G401 (cell line): Measurements from ENCODE around the gene NAB2. TPM values are rescaled to one million over a fixed set of nuclear protein-coding genes. Genes with fewer than 3 reads are reported as not detected.
"Not testable (repeated sequence)": the region's sequence is repeated elsewhere in the genome, so short reads cannot be mapped to it uniquely, and the experiment has no call there.

Experiments used
- DNase-seq: peaks from one replicate; pipeline ENCODE4 v3.0.0-alpha.2; 2015; ENCODE audit warnings: low spot score
- in situ Hi-C: cut with HindIII; loops from 2 replicates; pipeline ENCODE4 v1.10.0; 2016; ENCODE audit warnings: low sequenced_read_pairs, mixed read lengths
- total RNA-seq: library from RNA; depleted of rRNA; stranded (reverse); fragments of >200 nt; shearing (Covaris generic); gene quantifications from 2 replicates; pipeline ENCODE4 v1.2.3, GENCODE V29; 2014; rRNA removed

The NAB2 gene, protein sequence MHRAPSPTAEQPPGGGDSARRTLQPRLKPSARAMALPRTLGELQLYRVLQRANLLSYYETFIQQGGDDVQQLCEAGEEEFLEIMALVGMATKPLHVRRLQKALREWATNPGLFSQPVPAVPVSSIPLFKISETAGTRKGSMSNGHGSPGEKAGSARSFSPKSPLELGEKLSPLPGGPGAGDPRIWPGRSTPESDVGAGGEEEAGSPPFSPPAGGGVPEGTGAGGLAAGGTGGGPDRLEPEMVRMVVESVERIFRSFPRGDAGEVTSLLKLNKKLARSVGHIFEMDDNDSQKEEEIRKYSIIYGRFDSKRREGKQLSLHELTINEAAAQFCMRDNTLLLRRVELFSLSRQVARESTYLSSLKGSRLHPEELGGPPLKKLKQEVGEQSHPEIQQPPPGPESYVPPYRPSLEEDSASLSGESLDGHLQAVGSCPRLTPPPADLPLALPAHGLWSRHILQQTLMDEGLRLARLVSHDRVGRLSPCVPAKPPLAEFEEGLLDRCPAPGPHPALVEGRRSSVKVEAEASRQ
- total RNA-seq, result 44.2 TPM in 2 replicates

GRCh38 chr12:57088354-57089270 lies at the start of gene NAB2:
TSS of gene NAB2 (plus strand) at chr12:57089114. CDS start at chr12:57089272, 158 bp downstream.
- in situ Hi-C loops, result no loop called here

GRCh38 chr12:57040211-57040610 lies 48.7 kb upstream of the NAB2 start:
- in situ Hi-C loops, result no loop called here
- no peak for DNase-seq

More at GRCh38 chr12:57088354-57089270, at the start of gene NAB2:
- DNase-seq, result peak; percentile 96

DNA sequence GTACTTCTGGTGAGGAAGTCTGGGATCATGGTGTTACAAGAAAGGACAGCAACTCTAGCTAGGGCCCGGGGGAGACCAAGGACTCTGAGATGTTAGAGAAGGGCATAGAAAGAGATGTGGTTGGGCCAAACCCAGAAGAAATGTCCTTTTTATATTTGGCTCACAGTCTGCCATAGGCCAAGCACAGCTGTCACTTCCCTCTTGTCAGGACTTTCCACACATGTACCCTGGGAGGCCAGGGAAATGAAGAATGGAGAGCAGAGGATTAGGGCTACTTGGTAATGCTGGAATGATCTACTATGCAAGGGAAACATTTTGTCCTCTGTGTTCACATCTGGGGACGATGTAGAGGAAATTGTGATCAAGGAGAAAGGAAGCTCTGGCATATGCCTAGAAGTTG lies 48.2 kb upstream of the NAB2 start:
- no peak for DNase-seq
- in situ Hi-C loops, result no loop called here

DNA sequence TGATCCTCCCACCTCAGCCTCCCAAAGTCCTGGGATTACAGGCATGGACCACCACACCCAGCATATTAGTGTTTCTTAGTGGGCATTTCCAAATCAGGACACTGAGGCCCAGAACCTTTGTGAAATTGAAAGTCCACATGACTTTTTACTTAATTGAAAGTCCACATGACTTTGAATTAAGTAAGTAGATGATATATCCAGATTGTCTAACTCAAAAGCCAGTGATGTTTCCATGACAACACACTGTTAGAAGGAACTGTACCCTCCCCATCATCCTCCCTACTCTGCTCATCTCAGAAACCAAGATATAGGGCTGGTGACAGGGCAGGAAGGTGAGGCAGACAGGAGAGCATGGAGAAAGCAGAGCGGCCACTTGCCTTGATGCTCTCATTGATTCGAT lies 46.2 kb upstream of the NAB2 start:
- in situ Hi-C loops, result no loop called here
- no peak for DNase-seq

DNA sequence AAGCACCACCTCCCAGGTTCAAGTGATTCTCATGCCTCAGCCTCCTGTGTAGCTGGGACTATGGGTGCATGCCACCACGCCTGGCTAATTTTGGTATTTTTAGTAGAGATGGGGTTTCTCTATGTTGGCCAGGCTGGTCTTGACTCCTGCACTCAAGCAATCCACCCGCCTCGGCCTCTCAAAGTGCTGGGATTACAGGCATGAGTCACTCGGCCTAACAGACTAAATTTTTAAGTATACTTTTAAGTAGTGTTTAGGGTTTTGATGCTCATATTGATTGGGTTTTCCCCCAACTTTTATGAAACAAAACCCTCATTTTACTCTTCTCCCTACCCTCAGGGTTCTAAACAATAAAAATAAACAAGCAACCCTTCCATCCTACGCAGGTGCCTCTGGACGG lies 44.4 kb upstream of the NAB2 start:
- in situ Hi-C loops, result no loop called here
- DNase-seq, result no peak

DNA sequence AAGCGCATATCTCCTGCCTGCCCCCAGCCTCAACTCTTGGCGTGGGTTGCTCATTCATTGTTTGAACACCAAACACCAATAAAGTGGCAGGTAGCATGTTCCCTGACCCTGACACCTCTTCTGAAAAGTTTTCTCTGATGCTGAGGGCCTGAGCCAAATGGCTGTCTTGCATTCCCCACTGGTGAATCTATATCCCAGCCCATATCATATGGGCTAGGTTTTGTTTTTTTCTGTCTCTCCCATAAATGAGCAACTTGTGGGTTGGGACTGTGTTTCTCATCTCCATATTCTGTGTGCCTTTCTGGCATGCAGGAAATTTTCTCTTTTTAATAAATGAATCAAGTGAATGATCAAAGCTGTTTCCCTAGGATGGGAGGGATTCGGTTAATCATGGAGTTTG lies 44.0 kb upstream of the NAB2 start:
- in situ Hi-C loops, result no loop called here
- DNase-seq, result no peak

- in situ Hi-C loops, result no loop called here
- DNase-seq, result no peak
Observed at GRCh38 chr12:57046086-57046791, 42.7 kb upstream of the NAB2 start.

- in situ Hi-C loops, result no loop called here
- DNase-seq, result no peak
Observed at GRCh38 chr12:57046947-57047890, 41.7 kb upstream of the NAB2 start.

GRCh38 chr12:57047981-57048380 lies 40.9 kb upstream of the NAB2 start:
- in situ Hi-C loops, result no loop called here
- no peak for DNase-seq

DNA sequence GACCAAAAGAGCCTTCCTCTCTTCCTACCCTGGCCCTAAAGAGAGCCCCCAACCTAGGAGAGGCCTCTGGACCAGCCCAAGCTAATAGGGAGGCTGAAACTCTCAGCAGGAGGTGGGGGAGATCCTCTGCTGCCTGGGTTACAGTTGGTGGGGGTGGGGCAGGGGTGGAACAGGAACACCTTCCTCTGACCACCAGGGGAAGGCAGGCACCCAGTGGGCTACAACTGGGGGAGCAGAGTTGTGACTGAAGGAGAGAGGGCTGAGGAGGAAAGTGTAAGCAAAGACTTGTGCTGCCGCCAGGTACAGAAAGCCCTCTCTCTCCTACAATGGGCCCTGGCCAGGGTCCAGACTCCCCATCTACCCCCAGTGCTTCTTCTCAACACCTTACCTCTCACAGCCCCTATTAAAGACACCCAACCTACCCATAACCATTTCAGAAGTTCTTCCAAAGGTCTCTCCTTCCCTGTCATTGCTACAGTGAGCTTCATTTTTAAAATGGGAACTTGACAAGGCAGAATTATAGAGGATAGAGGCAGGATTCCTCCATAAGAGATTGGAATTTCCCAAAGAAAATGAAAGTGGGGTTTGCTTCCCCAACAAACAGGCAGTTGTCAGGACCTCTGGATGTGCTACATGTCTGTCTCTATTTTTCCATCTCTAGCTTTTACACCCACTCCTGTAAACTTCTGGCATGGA lies 40.3 kb upstream of the NAB2 start:
- in situ Hi-C loops, result no loop called here

GRCh38 chr12:57049119-57049446 lies 39.8 kb upstream of the NAB2 start:
- in situ Hi-C loops, result no loop called here
- DNase-seq, result no peak

More for the DNA sequence above, 40.3 kb upstream of the NAB2 start:
- DNase-seq, result no peak

GRCh38 chr12:57049890-57050289 lies 39.0 kb upstream of the NAB2 start, which contains the start of gene MYO1A:
TSS of gene MYO1A (minus strand) at chr12:57050129. CDS start at chr12:57048323, 1,806 bp downstream.
- in situ Hi-C loops, result no loop called here
- no peak for DNase-seq

DNA sequence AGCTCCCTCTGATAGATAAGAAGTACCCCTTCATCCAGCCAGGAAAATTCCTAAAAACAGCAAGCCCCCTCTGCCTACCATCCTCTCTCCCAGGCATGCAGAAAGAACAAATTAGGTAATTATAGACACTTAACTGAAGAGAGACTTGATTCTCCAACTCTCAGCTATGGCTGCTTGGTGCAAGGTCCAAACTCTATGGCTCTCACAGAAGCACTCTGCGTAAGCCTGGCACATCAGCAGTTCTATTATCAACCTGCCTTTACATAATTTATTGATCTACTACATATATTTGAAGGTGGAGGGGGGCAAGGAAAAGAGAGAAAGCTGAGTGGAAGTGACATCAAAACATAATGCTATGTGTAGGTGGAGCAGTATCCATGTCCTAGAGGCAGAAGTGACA lies 37.9 kb upstream of the NAB2 start:
- in situ Hi-C loops, result no loop called here
- no peak for DNase-seq

DNA sequence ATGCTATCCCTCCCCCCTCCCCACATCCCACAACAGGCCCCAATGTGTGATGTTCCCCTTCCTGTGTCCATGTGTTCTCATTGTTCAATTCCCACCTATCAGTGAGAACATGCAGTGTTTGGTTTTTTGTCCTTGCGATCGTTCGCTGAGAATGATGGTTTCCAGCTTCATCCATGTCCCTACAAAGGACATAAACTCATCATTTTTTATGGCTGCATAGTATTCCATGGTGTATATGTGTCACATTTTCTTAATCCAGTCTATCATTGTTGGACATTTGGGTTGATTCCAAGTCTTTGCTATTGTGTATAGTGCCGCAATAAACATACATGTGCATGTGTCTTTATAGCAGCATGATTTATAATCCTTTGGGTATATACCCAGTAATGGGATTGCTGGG lies 35.8 kb upstream of the NAB2 start:
- in situ Hi-C loops, DNase-seq: not testable (repeated sequence)

- in situ Hi-C loops, DNase-seq: not testable (repeated sequence)
Observed at GRCh38 chr12:57053901-57054300, 35.0 kb upstream of the NAB2 start.

- in situ Hi-C loops, result no loop called here
- no peak for DNase-seq
Observed at GRCh38 chr12:57055824-57056223, 33.1 kb upstream of the NAB2 start.

- in situ Hi-C loops, result no loop called here
- no peak for DNase-seq
Observed at GRCh38 chr12:57057067-57057751, 31.7 kb upstream of the NAB2 start.
